Testis (tissue), 2 donors: ENCODE data around the gene RNH1.

ENCODE experiments used
- POLR2A ChIP-seq: fragments of 450-650 bp; IDR thresholded peaks from one replicate; pipeline ENCODE4 v1.6.1; 2017; ENCODE audit warnings: antibody characterized with exemption, mild to moderate bottlenecking, moderate library complexity
- TF ChIP-seq, protein P1 (sequence below), 3 experiments: fragments of 450-650 bp in 2 of 3; fragments of 200-600 bp in 1 of 3; sonication (generic) in 1 of 3; IDR thresholded peaks; one replicate each; pipeline ENCODE4 v1.5.1; 2016 to 2019; ENCODE audit warnings: antibody characterized with exemption in 3 of 3, mild to moderate bottlenecking in 2 of 3, moderate library complexity in 1 of 3

DNA sequence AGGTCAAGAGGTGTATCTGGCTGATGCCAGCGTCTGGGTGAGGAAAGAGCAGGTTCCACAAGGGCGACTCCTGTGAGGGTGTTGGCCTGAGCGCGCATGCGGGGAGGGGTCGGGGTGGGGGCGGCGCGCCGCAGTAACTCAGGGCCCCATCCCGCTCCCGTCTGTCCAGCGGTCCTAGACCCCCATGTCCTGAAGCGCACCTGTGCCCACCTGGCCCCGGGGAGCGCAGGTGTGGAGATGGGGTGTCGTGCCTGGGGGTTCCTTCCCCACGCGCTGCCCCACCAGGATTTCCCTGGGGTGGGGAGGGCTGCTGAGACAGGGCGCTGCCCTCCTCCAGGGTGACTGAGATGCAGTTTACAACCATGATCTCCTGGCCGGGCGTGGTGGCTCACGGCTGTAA is 20.9 kb downstream of the RNH1 start:
- TF ChIP-seq, protein P1, sequence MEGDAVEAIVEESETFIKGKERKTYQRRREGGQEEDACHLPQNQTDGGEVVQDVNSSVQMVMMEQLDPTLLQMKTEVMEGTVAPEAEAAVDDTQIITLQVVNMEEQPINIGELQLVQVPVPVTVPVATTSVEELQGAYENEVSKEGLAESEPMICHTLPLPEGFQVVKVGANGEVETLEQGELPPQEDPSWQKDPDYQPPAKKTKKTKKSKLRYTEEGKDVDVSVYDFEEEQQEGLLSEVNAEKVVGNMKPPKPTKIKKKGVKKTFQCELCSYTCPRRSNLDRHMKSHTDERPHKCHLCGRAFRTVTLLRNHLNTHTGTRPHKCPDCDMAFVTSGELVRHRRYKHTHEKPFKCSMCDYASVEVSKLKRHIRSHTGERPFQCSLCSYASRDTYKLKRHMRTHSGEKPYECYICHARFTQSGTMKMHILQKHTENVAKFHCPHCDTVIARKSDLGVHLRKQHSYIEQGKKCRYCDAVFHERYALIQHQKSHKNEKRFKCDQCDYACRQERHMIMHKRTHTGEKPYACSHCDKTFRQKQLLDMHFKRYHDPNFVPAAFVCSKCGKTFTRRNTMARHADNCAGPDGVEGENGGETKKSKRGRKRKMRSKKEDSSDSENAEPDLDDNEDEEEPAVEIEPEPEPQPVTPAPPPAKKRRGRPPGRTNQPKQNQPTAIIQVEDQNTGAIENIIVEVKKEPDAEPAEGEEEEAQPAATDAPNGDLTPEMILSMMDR (IDR thresholded peaks at IDR 0.05), result no peak
- TF ChIP-seq POLR2A, result no peak
